NCI-H446 (cell line): ENCODE measurements around the gene SELPLG.
"Not testable (repeated sequence)": the region's sequence is repeated elsewhere in the genome, so short reads cannot be mapped to it uniquely, and the experiment has no call there.

ENCODE experiments used
- DNase-seq, 2 experiments: peaks; one replicate each; lab custom pipeline; 2025; lab: John Stamatoyannopoulos, UW

Gene SELPLG

GRCh38 chr12:108604208-108604941 is 29.3 kb downstream of the SELPLG start:
- no peak for DNase-seq

GRCh38 chr12:108603743-108604142 is 30.0 kb downstream of the SELPLG start:
- DNase-seq = no peak

- DNase-seq = no peak
These were observed 30.6 kb downstream of the SELPLG start for GRCh38 chr12:108602976-108603704.

GRCh38 chr12:108602209-108602705 is 31.4 kb downstream of the SELPLG start:
- DNase-seq = no peak

- no peak for DNase-seq
These were observed 33.0 kb downstream of the SELPLG start for GRCh38 chr12:108600702-108601007.

- DNase-seq = no peak
These were observed 33.6 kb downstream of the SELPLG start for GRCh38 chr12:108599948-108600701.

- no peak for DNase-seq
These were observed 34.2 kb downstream of the SELPLG start for GRCh38 chr12:108599541-108599940.

- DNase-seq = no peak
These were observed 35.0 kb downstream of the SELPLG start for GRCh38 chr12:108598553-108599250.

- no peak for DNase-seq
These were observed 35.9 kb downstream of the SELPLG start, which contains the start of gene TMEM119 for GRCh38 chr12:108597559-108598471. Gene TMEM119 (minus strand): TSS chr12:108598084. CDS start chr12:108592383, 5,701 bp downstream.

GRCh38 chr12:108596854-108597558 is 36.7 kb downstream of the SELPLG start:
- DNase-seq = no peak

- DNase-seq = no peak
These were observed 37.7 kb downstream of the SELPLG start for GRCh38 chr12:108595711-108596647.

- no peak for DNase-seq
These were observed 38.6 kb downstream of the SELPLG start for GRCh38 chr12:108594960-108595710.

GRCh38 chr12:108594323-108594903 is 39.3 kb downstream of the SELPLG start:
- DNase-seq = no peak

- no peak for DNase-seq
These were observed 41.4 kb downstream of the SELPLG start for GRCh38 chr12:108592033-108592909.

GRCh38 chr12:108591267-108591980 is 42.3 kb downstream of the SELPLG start:
- no peak for DNase-seq

GRCh38 chr12:108590463-108590862 is 43.2 kb downstream of the SELPLG start:
- not testable (repeated sequence) for DNase-seq
